ENCODE data around the gene MFAP3L.

GRCh38 chr4:170011921-170012628 is 14.1 kb downstream of the MFAP3L start:
- TF ChIP-seq CTCF (IDR thresholded peaks at IDR 0.05) = no peak
- TF ChIP-seq POLR2A (IDR thresholded peaks at IDR 0.05) = no peak
